Fibroblast of skin of abdomen (primary cell): ENCODE data around the gene SPSB3.
"Not testable (repeated sequence)": the region's sequence is repeated elsewhere in the genome, so short reads cannot be mapped to it uniquely, and the experiment has no call there.

ENCODE experiments used
- DNase-seq: peaks from one replicate; pipeline ENCODE4 v3.0.0-alpha.2; 2013

Gene SPSB3

DNA sequence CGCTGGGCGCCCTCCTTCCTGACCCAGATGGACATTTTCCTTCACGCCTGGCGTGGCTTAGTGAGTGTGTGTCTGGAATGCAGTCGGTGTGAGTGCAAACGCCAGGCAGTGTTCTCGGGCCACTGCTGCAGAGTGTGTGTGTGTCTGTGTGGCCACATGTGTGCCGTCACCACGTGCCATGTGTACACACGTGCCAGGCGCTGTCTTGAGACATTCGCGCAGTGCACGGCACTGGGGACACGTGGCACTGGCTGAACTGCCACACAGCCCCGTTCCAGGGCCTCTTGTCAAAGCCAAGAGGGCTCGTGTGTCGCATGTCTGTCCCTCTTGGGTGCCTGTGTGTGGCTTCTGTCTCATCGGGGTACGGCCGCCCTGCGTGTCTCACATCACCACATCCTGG, 47.6 kb downstream of the SPSB3 start:
- no peak for DNase-seq

DNA sequence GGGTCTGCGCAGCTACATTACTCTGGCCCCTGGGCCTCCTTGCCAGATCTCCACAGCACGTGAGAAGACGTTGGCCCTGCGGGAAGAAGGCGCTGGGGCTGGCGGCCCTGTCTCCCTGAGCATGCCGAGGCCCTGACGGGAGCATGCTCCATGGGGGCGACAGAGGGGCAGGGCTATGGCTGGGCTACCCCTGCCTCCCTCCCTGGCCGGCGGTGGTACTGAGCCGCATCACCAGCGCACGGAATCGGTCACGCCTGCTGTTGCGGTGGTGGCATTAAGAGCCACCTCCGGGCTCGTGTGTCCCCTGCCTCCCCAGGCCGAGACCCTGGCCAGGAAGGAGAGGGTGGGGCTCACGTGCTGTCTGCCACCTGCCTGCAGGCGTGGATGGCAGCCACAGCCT, 48.2 kb downstream of the SPSB3 start:
- no peak for DNase-seq

DNA sequence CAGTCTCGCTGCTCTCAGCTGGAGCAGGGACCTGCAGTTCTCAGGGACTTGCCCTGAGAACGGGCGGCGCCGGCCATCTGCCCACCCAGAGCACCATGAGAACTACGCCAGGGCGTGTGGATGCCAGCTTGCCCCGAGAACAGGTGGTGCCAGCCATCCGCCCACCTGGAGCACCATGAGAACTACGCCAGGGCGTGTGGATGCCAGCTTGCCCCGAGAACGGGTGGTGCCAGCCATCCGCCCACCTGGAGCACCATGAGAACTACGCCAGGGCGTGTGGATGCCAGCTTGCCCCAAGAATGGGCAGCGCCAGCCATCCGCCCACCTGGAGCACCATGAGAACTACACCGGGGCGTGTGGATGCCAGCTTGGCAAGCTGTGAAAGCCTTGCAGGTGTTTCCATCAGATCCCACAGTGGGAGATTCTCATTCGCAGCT, 49.8 kb downstream of the SPSB3 start:
- not testable (repeated sequence) for DNase-seq

DNA sequence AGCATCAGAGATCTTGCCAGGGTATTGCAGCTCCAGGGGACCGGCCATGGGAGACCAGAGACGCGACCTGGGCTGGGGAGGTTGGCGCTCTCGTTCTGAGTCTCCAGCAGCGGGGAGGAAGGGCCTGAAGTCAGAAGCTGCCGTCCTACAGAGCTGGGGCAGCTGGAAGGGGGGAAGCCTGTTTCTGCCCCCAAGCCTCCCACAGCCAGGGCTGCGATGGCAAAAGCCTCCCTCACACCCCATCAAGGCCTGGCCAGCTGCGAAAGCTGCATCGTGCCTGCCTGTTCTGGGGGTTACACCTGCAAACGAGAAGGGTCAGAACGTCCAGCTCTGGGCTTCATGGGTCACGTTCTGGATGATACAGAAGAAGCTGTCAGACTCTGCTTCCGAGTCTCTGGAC, 50.3 kb downstream of the SPSB3 start:
- no peak for DNase-seq

DNA sequence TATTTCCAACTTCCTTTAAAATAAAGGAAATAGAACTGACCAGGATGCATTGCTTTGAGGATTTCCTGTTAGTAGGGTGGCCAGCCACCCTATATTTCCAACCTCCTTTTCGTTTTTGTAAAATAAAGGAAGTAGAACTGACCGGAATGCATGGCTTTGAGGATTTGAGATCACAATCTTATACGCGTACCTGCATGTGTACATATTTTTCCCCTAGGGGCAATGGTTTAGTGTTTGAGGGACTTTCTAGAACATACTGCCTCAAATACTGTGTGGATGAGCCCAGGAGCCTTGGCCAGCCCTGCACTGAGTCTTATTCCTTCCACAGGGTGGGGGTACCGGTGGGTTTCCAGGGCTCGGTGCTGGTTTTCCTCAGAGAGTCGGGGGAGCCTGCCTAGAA, 50.8 kb downstream of the SPSB3 start:
- DNase-seq = no peak

DNA sequence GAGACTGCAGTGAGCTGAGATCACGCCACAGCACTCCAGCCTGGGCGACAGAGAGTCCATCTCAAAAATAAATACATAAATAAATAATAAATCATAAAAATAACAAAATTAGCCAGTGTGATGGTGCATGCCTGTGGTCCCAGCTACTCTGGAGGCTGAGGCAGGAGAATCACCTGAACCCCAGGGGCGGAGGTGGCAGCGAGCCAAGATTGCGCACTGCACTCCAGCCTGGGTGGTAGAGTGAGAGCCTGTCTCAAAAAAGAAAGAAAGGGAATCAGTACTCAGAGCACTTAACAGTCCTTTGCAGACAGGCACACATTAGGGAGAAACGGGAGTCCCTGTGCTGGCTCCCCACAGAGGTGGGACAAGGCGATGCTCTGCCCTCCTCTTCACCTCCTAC, 51.3 kb downstream of the SPSB3 start:
- no peak for DNase-seq

DNA sequence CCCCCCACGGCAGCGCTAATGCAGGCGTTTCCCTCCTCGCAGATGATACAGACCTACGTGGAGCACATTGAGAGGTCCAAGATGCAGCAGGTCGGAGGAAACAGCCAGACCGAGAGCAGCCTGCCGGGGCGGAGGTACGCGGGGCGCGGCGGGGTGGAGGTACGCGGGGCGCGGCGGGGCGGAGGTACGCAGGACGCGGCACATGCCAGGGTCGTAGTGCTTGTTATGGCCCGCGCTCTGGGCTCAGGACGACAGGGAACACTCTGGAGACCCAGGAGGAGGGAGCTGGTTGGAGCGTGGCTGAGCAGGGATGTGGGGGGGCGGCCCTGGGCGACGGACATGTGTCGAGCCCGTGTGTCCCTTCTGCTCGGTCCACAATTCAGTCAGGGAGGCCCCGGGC, 52.9 kb downstream of the SPSB3 start:
- no peak for DNase-seq

DNA sequence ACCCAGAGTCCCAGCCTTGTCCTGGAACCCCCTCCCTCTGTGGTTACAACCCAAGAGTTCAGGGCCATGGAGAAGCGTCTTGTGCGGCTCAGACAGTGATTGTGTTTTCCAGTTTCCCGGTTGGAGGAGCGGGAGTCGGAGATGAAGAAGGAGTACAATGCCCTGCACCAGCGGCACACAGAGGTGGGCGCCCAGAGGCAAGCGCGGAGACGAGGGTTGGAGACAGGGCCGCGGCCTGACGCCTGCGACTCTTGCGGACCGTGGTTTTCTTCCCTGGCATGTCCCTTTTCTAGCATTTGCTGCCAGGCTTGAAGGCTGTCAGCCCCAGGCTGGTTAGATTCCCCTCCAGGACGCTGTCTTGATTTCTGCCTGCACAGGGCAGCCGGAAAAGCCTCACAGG, 53.3 kb downstream of the SPSB3 start:
- DNase-seq = no peak

DNA sequence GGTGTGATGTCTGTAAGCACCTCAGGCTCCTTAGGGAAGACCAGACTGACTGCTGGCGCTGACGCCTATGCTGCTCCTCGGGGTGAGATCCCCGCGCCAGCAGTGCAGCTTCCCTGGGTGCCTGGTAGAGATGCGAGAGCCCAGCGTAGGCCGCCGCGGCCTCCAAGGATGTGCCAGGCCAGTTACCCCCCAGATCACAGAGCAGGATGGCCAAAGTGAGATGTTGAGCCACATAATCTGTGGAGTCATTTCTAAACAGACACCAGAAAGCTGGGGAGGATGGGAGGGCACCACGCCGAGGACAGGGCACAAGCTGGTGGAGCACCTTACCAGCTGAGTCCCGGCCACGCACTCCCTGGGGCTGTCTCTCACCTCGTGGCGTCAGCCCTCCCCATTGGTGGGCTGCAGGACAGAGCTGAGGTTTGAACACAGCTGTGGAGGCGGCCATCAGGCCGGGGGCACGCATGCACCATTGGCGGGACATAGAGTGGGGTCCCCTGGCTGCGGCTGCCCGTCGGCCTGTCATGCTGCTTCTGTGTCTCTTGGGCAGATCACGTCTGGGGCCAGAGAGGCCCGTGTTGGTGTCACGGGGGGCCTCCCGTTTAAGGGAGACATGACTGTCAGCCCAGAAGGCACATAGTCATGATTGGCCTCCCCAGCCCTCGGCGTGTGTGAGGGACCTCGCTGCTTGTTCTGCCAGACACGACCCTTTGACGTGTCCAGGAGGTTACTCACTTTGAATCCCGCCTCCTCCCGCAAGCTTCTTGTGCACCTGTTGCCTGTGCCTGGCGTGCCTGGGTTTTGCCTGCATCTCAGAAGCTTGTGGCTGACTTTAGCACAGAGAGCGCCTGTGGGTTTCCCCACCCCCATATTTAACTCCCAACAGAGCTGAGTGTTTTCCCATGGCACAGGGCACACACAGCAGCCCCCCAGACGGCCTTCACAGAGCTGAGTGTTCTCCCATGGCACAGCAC, 54.4 kb downstream of the SPSB3 start:
- no peak for DNase-seq
